Endothelial cell of umbilical vein (primary cell): ENCODE data around the gene RILPL1. TPM values are rescaled to one million over a fixed set of nuclear protein-coding genes. Genes with fewer than 3 reads are reported as not detected.

ENCODE experiments used
- BruUV-seq: library from RNA; stranded (reverse); fragments of 400-500 nt; replicated peaks from 2 replicates; lab custom pipeline; 2021; lab: Mats Ljungman, UMichigan
- CTCF ChIA-PET: fragments of 300-600, 350-600 bp; sonication (Branson Sonifier 250); formaldehyde crosslinking; loops from one replicate; lab custom pipeline; 2021; ENCODE audit warnings: antibody characterized with exemption, inconsistent platforms; lab: Charles Lee
- POLR2A ChIA-PET: fragments of 300-600, 350-600 bp; sonication (Branson Sonifier 250); formaldehyde crosslinking; loops from one replicate; lab custom pipeline; 2021; ENCODE audit warnings: antibody characterized with exemption, inconsistent platforms; lab: Charles Lee
- DNase-seq: peaks from one replicate; pipeline ENCODE4 v3.0.0-alpha.2; 2011; ENCODE audit warnings: low read depth, low spot score
- FAIRE-seq: peaks from 2 replicates; lab custom pipeline; 2011; peaks lifted over from hg19 to GRCh38; lab: Jason Lieb, UNC
- H2AFZ ChIP-seq: 2 replicates; pipeline ENCODE4 v1.6.0; 2012; ENCODE audit warnings: low read depth, low read length, control low read depth, inconsistent platforms
- H3K27ac ChIP-seq: 2 replicates; pipeline ENCODE4 v1.5.1; 2011; ENCODE audit warnings: low read depth, mild to moderate bottlenecking, control low read depth, low read length, moderate library complexity; ENCODE audit not compliant: insufficient read depth
- H3K27me3 ChIP-seq, 2 experiments: 2 replicates each; pipeline versions ENCODE4 v1.6.0 to v1.6.1; 2011; ENCODE audit warnings: low read length in 2 of 2, mixed read lengths in 1 of 2; ENCODE audit not compliant: control insufficient read depth in 2 of 2, insufficient read depth in 2 of 2
- H3K36me3 ChIP-seq, 2 experiments: 2 replicates in 1 of 2; 3 replicates in 1 of 2; pipeline ENCODE4 v1.5.1; 2011; ENCODE audit warnings: low read length in 2 of 2, mild to moderate bottlenecking in 1 of 2, moderate library complexity in 1 of 2; ENCODE audit not compliant: control insufficient read depth in 2 of 2, insufficient read depth in 2 of 2; ENCODE audit errors: extremely low read depth in 1 of 2
- H3K4me1 ChIP-seq: 3 replicates; pipeline ENCODE4 v1.5.1; 2011; ENCODE audit warnings: mild to moderate bottlenecking, low read length; ENCODE audit not compliant: control insufficient read depth, insufficient read depth; ENCODE audit errors: extremely low read depth
- H3K4me2 ChIP-seq: 2 replicates; pipeline ENCODE4 v1.6.1; 2011; ENCODE audit warnings: low read length, control low read depth, mixed read lengths; ENCODE audit not compliant: insufficient read depth
- H3K4me3 ChIP-seq, 3 experiments: fragments of 200-600 bp in 1 of 3; sonication (generic), shearing (Covaris generic) in 1 of 3; replicated peaks in 1 of 3; 2 replicates each; pipeline ENCODE4 v1.5.1; 2011 to 2016; ENCODE audit warnings: control low read depth in 3 of 3, low read length in 3 of 3, mild to moderate bottlenecking in 2 of 3, inconsistent platforms in 1 of 3, low read depth in 1 of 3, moderate library complexity in 1 of 3; ENCODE audit not compliant: insufficient read depth in 1 of 3
- H3K79me2 ChIP-seq: 2 replicates; pipeline ENCODE4 v1.6.0; 2012; ENCODE audit warnings: low read length, inconsistent platforms; ENCODE audit not compliant: control insufficient read depth, insufficient read depth
- H3K9ac ChIP-seq: replicated peaks from 2 replicates; pipeline ENCODE3; 2011; ENCODE audit warnings: low read length, control low read depth; ENCODE audit not compliant: insufficient read depth; ENCODE audit errors: extremely low read depth
- H3K9me1 ChIP-seq: replicated peaks from 3 replicates; pipeline ENCODE4 v1.6.0; 2011; ENCODE audit warnings: mild to moderate bottlenecking, low read length; ENCODE audit not compliant: control insufficient read depth, insufficient read depth; ENCODE audit errors: extremely low read depth
- H3K9me3 ChIP-seq: replicated peaks from 2 replicates; pipeline ENCODE4 v1.5.1; 2012; ENCODE audit warnings: low read length, inconsistent platforms; ENCODE audit not compliant: control insufficient read depth, insufficient read depth
- H4K20me1 ChIP-seq: replicated peaks from 2 replicates; pipeline ENCODE3; 2011; ENCODE audit warnings: mild to moderate bottlenecking, low read length; ENCODE audit not compliant: control insufficient read depth, insufficient read depth; ENCODE audit errors: extremely low read depth
- EZH2 ChIP-seq: IDR thresholded peaks from 2 replicates; pipeline ENCODE4 v1.6.1; 2012; ENCODE audit warnings: borderline replicate concordance, low read depth, mild to moderate bottlenecking, moderate library complexity, low read length, inconsistent platforms; ENCODE audit not compliant: severe bottlenecking
- FOS ChIP-seq: IDR thresholded peaks from 2 replicates; pipeline ENCODE4 v1.6.1; 2011; ENCODE audit warnings: mild to moderate bottlenecking, low read length, moderate library complexity, borderline replicate concordance; ENCODE audit not compliant: insufficient read depth
- GATA2 ChIP-seq: IDR thresholded peaks from 2 replicates; pipeline ENCODE4 v1.7.0; 2011; ENCODE audit warnings: low read depth, mild to moderate bottlenecking, moderate library complexity, mixed read lengths, low read length; ENCODE audit not compliant: insufficient read length, insufficient read depth
- JUN ChIP-seq: IDR thresholded peaks from 2 replicates; pipeline ENCODE4 v1.6.1; 2011; ENCODE audit warnings: borderline replicate concordance, low read depth; ENCODE audit not compliant: insufficient read length, insufficient read depth
- MYC ChIP-seq: IDR thresholded peaks from one replicate; pipeline ENCODE4 v1.6.1; 2011; ENCODE audit warnings: mild to moderate bottlenecking, low read depth, low read length
- POLR2A ChIP-seq: IDR thresholded peaks from 2 replicates; pipeline ENCODE4 v1.6.1; 2012; ENCODE audit warnings: low read depth, mild to moderate bottlenecking, control low read depth, low read length
- POLR2AphosphoS5 ChIP-seq: IDR thresholded peaks from 2 replicates; pipeline ENCODE4 v1.6.1; 2012; ENCODE audit warnings: low read depth, mild to moderate bottlenecking, control low read depth, low read length, moderate library complexity; ENCODE audit not compliant: insufficient read depth
- dilution Hi-C: fragments of 300-500 bp; cut with MboI; formaldehyde crosslinking; loops from one replicate; pipeline ENCODE4 v1.15.0; 2019; ENCODE audit warnings: low sequenced_read_pairs; ENCODE audit not compliant: extremely low pct_ligation_motif_present
- intact Hi-C: fragments of 100-400 bp; cut with micrococcal nuclease; formaldehyde crosslinking; loops from one replicate; pipeline ENCODE4 v1.10.0; 2022
- polyA plus RNA-seq, 4 experiments: library from polyadenylated mRNA; depleted of rRNA in 3 of 4; stranded (reverse) in 3 of 4; unstranded in 1 of 4; fragments of >200 nt; gene quantifications; 2 replicates each; pipeline versions ENCODE4 v1.2.1 to v1.2.3, GENCODE V29; 2011 to 2012; ENCODE audit warnings: missing spikeins in 1 of 4
- total RNA-seq: library from RNA; stranded (reverse); gene quantifications from 2 replicates; pipeline ENCODE4 v1.2.3, GENCODE V29; 2021
- TF ChIP-seq, protein P1 (sequence below), 2 donors: IDR thresholded peaks; 1 replicate in 1 of 2; 2 replicates in 1 of 2; pipeline ENCODE4 v1.5.1; 2011; ENCODE audit warnings: low read length in 2 of 2, mild to moderate bottlenecking in 2 of 2, moderate library complexity in 2 of 2, control low read depth in 1 of 2, inconsistent platforms in 1 of 2, low read depth in 1 of 2; ENCODE audit not compliant: insufficient read depth in 1 of 2; ENCODE audit errors: extremely low read depth in 1 of 2
- TF ChIP-seq, protein P2 (sequence below): IDR thresholded peaks from 2 replicates; pipeline ENCODE4 v1.6.1; 2011; ENCODE audit not compliant: insufficient read depth, insufficient read length

Gene RILPL1
- total and polyA plus RNA-seq, 2 donors (not counting 3 experiments of a cell fraction or from before 2014, with no cell fraction given) = 30.4 to 34.3 TPM

DNA sequence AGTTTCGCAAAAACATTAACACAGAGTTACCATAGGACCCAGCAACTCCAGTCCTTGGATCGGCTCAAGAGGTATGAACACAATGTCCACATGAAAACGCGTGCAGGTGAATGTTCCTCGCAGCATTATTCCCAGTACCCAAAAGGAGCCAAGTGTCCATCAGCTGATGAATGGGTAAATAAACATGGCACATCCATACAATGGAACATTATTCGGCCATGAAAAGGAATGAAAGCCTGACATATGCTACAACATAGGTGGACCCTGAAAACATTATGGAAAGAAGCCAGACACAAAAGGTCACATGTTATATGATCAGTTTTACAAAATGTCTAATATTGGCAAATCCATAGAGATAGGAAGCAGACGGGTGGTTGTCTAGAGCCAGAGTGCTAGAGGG is 9.1 kb downstream of the RILPL1 start:
- intact Hi-C loops = no loop called here
- CTCF ChIA-PET = no interaction called here
- H3K79me2 ChIP-seq = peaks cover 13% of the 10 kb centered on the region

DNA sequence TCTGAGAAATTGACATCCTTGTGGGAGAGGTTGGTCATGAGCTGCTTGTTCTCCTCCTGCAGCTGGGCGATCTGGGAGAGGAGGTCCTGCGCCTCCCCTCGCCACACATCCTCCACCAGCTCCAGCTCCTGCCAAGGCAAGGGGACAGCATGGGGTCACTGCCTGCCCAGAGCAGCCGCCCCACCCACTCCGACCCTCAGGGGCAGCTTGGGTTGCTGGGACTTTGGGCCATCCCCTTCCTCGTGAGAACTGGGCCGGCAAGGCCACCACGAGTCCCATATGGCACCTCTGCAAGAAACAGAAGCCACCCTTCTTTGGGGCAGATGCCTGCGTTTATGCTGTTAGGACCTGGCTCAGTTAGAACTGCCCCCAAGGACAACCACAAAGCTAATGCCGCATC is 10.0 kb downstream of the RILPL1 start:
- ChIA-PET POLR2A (no interaction called here), CTCF (no interaction called here)
- BruUV-seq = no TSS peak
- no peaks in the 10 kb centered on the region for H3K27me3 ChIP-seq
- H3K79me2 ChIP-seq = peaks cover 10% of the 10 kb centered on the region
- FAIRE-seq (no peak), DNase-seq (no peak)
- no peak overlapping the region for H3K4me3 ChIP-seq
- TF ChIP-seq POLR2AphosphoS5 = no peak
- TF ChIP-seq, protein P1, sequence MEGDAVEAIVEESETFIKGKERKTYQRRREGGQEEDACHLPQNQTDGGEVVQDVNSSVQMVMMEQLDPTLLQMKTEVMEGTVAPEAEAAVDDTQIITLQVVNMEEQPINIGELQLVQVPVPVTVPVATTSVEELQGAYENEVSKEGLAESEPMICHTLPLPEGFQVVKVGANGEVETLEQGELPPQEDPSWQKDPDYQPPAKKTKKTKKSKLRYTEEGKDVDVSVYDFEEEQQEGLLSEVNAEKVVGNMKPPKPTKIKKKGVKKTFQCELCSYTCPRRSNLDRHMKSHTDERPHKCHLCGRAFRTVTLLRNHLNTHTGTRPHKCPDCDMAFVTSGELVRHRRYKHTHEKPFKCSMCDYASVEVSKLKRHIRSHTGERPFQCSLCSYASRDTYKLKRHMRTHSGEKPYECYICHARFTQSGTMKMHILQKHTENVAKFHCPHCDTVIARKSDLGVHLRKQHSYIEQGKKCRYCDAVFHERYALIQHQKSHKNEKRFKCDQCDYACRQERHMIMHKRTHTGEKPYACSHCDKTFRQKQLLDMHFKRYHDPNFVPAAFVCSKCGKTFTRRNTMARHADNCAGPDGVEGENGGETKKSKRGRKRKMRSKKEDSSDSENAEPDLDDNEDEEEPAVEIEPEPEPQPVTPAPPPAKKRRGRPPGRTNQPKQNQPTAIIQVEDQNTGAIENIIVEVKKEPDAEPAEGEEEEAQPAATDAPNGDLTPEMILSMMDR (IDR thresholded peaks at IDR 0.05; ENCODE audit: extremely low read depth in 1 of 2, insufficient read depth in 1 of 2, low read depth in 1 of 2, low read length in 2 of 2) = no peak
- TF ChIP-seq MYC = no peak
- TF ChIP-seq GATA2 = no peak
- TF ChIP-seq POLR2A = no peak
- no peak for TF ChIP-seq FOS
- TF ChIP-seq JUN = no peak
- TF ChIP-seq, protein P2, sequence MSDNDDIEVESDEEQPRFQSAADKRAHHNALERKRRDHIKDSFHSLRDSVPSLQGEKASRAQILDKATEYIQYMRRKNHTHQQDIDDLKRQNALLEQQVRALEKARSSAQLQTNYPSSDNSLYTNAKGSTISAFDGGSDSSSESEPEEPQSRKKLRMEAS = no peak
- no peak for TF ChIP-seq EZH2
- H3K36me3 ChIP-seq = peaks cover 6 to 39% of the 10 kb centered on the region in 2 experiments
- no peaks in the 10 kb centered on the region for H3K9me3 ChIP-seq
- H3K4me1 ChIP-seq = no peaks in the 10 kb centered on the region
- H3K9me1 ChIP-seq = no peaks in the 10 kb centered on the region
- intact Hi-C loops = no loop called here
- no peak overlapping the region for H3K4me2 ChIP-seq
- H3K9ac ChIP-seq = no peak overlapping the region
- H2AFZ ChIP-seq = no peak overlapping the region
- H3K27ac ChIP-seq = no peak overlapping the region
- no peaks in the 10 kb centered on the region for H4K20me1 ChIP-seq
- dilution Hi-C loops = no loop called here

More for the DNA sequence above, 9.1 kb downstream of the RILPL1 start:
- TF ChIP-seq MYC = no peak
- TF ChIP-seq POLR2A = no peak
- TF ChIP-seq, protein P2 = no peak
- TF ChIP-seq EZH2 = no peak
- no peak for TF ChIP-seq FOS
- TF ChIP-seq POLR2AphosphoS5 = no peak
- TF ChIP-seq JUN = no peak
- Histone ChIP-seq H3K9me3 (no peaks in the 10 kb centered on the region), H3K4me2 (no peak overlapping the region), H3K9ac (no peak overlapping the region), H3K4me3 (no peak overlapping the region), H3K4me1 (no peaks in the 10 kb centered on the region), H2AFZ (no peak overlapping the region), H3K9me1 (no peaks in the 10 kb centered on the region), H3K27ac (no peak overlapping the region), H4K20me1 (no peaks in the 10 kb centered on the region), H3K36me3 (peaks cover 6 to 36% of the 10 kb centered on the region in 2 experiments), H3K27me3 (no peaks in the 10 kb centered on the region)
- dilution Hi-C loops = no loop called here
- no peak for DNase-seq
- BruUV-seq = no TSS peak
- POLR2A ChIA-PET = no interaction called here
- FAIRE-seq = no peak
